ENCODE results near the gene CXorf58. TPM values are rescaled to one million over a fixed set of nuclear protein-coding genes. Genes with fewer than 3 reads are reported as not detected.

Gene CXorf58
- total and polyA plus RNA-seq, 4 donors = 0.05 to 0.17 TPM; not detected in 2

- no peak for DNase-seq (ENCODE audit: low spot score)
- 83% methylated on average over 1 of the region's 1 CpG for WGBS
- Histone ChIP-seq H3K36me3 (ENCODE audit: control insufficient read depth in 4 of 4, insufficient read depth in 3 of 4, low read depth in 1 of 4, low read length in 3 of 4) (no peaks in the 10 kb centered on the region), H3K27ac (ENCODE audit: low read depth in 1 of 2, low read length in 2 of 2) (no peak overlapping the region), H3K9me3 (ENCODE audit: control insufficient read depth in 4 of 4, low read length in 3 of 4) (no peaks in the 10 kb centered on the region), H3K4me3 (ENCODE audit: low read depth in 1 of 3, low read length in 3 of 3) (no peak overlapping the region), H3K9ac (ENCODE audit: low read depth in 1 of 2, low read length in 2 of 2) (no peak overlapping the region), H3K27me3 (ENCODE audit: control insufficient read depth in 4 of 4, insufficient read depth in 4 of 4, low read length in 3 of 4) (peaks cover 0 to 3% (median 0%) of the 10 kb centered on the region in 4 donors), H3K4me1 (ENCODE audit: control insufficient read depth in 4 of 4, insufficient read depth in 4 of 4, low read length in 3 of 4) (no peaks in the 10 kb centered on the region)
- TF ChIP-seq NR2F2 (IDR thresholded peaks at IDR 0.05) (no peak), HNF4G (IDR thresholded peaks at IDR 0.05) (no peak), TAF1 (conservative IDR thresholded peaks at IDR 0.05) (no peak), EGR1 (IDR thresholded peaks at IDR 0.05; ENCODE audit: low read depth in 2 of 2) (no peak)
Observed at GRCh38 chrX:23939203-23939602, 31.4 kb downstream of the CXorf58 start.

GRCh38 chrX:23944234-23944633 lies 36.4 kb downstream of the CXorf58 start:
- Histone ChIP-seq H3K4me1 (ENCODE audit: control insufficient read depth in 4 of 4, insufficient read depth in 4 of 4, low read length in 3 of 4) (no peaks in the 10 kb centered on the region), H3K36me3 (ENCODE audit: control insufficient read depth in 4 of 4, insufficient read depth in 3 of 4, low read depth in 1 of 4, low read length in 3 of 4) (no peaks in the 10 kb centered on the region), H3K9ac (ENCODE audit: low read depth in 1 of 2, low read length in 2 of 2) (no peak overlapping the region), H3K4me3 (ENCODE audit: low read depth in 1 of 3, low read length in 3 of 3) (no peak overlapping the region), H3K9me3 (ENCODE audit: control insufficient read depth in 4 of 4, low read length in 3 of 4) (no peaks in the 10 kb centered on the region), H3K27me3 (ENCODE audit: control insufficient read depth in 4 of 4, insufficient read depth in 4 of 4, low read length in 3 of 4) (peaks cover 0 to 2% (median 0%) of the 10 kb centered on the region in 4 donors), H3K27ac (ENCODE audit: low read depth in 1 of 2, low read length in 2 of 2) (no peak overlapping the region)
- 62% methylated on average over 1 of the region's 1 CpG for WGBS
- DNase-seq (ENCODE audit: low spot score) = no peak
- TF ChIP-seq ATF3 (IDR thresholded peaks at IDR 0.05) (no peak), RAD21 (IDR thresholded peaks at IDR 0.05) (no peak), MAX (IDR thresholded peaks at IDR 0.05) (no peak), ZBTB33 (IDR thresholded peaks at IDR 0.05) (no peak), SP1 (IDR thresholded peaks at IDR 0.05) (no peak)

GRCh38 chrX:23945206-23945605 lies 37.4 kb downstream of the CXorf58 start:
- WGBS = 97% methylated on average over 1 of the region's 1 CpG
- Histone ChIP-seq H3K4me1 (ENCODE audit: control insufficient read depth in 4 of 4, insufficient read depth in 4 of 4, low read length in 3 of 4) (no peaks in the 10 kb centered on the region), H3K27me3 (ENCODE audit: control insufficient read depth in 4 of 4, insufficient read depth in 4 of 4, low read length in 3 of 4) (peaks cover 0 to 2% (median 0%) of the 10 kb centered on the region in 4 donors), H3K36me3 (ENCODE audit: control insufficient read depth in 4 of 4, insufficient read depth in 3 of 4, low read depth in 1 of 4, low read length in 3 of 4) (no peaks in the 10 kb centered on the region), H3K9me3 (ENCODE audit: control insufficient read depth in 4 of 4, low read length in 3 of 4) (no peaks in the 10 kb centered on the region), H3K27ac (ENCODE audit: low read depth in 1 of 2, low read length in 2 of 2) (no peak overlapping the region), H3K4me3 (ENCODE audit: low read depth in 1 of 3, low read length in 3 of 3) (no peak overlapping the region), H3K9ac (ENCODE audit: low read depth in 1 of 2, low read length in 2 of 2) (no peak overlapping the region)
- DNase-seq (ENCODE audit: low spot score) = no peak
- TF ChIP-seq ATF3 (IDR thresholded peaks at IDR 0.05) (no peak), FOXA1 (IDR thresholded peaks at IDR 0.05) (no peak), YY1 (IDR thresholded peaks at IDR 0.05) (no peak), HNF4A (conservative IDR thresholded peaks at IDR 0.05) (no peak), JUND (IDR thresholded peaks at IDR 0.05) (no peak), GABPA (IDR thresholded peaks at IDR 0.05 in 1 of 2, conservative IDR thresholded peaks at IDR 0.05 in 1 of 2) (no peak), RXRA (IDR thresholded peaks at IDR 0.05) (no peak), REST (IDR thresholded peaks at IDR 0.05) (no peak), SP1 (IDR thresholded peaks at IDR 0.05) (no peak), RAD21 (IDR thresholded peaks at IDR 0.05) (no peak), EGR1 (IDR thresholded peaks at IDR 0.05; ENCODE audit: low read depth in 2 of 2) (no peak), ZBTB33 (IDR thresholded peaks at IDR 0.05) (no peak), MAX (IDR thresholded peaks at IDR 0.05) (no peak), CTCF (IDR thresholded peaks at IDR 0.05; ENCODE audit: low read depth, low read length, missing input control) (no peak), NR2F2 (IDR thresholded peaks at IDR 0.05) (no peak), FOXA2 (IDR thresholded peaks at IDR 0.05) (no peak)
